ENCODE data around the gene CCNC.
A peak's percentile ranks its signal among the peaks of the same experiment; 100 is the strongest.

The CCNC gene

DNA sequence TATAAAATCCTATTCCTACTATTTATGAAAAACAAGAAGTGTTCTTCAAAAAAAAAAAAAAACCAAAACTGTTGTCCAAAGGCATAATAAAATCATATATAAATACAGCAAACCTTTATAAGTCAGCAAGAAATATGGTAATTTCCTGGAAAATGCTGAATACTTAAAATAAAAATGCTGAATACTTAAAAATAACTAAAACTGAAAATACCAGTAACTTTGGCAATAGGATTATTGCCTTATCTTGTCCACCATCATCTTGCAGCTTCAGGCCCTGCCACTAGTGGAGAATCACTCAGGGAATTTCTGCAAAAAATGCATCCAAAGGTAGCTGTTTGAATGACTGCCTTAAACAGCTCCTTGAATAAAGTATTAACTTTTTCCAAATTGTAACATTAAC, 24.5 kb downstream of the CCNC start:
- DNase-seq = peak in 1 of 2 experiments; percentile 10

DNA sequence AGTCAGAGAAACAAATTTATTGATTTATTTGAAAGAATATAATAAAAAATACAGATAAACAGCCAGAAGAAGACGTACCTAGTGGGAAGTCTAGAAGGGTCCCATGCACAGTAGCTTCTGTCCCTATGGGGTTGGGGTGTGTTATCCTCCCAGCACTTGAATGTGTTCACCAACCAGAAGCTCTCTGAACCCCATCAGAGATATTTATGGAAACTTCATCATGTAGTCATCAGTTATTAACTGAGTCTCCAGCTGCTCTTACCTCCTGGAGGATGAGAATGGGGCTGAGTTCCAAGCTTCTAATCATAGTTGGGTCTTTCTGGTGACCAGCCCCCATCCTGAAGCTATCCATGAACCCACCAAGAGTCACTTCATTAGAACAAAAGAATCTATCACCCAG, 37.8 kb downstream of the CCNC start:
- no peak for DNase-seq

DNA sequence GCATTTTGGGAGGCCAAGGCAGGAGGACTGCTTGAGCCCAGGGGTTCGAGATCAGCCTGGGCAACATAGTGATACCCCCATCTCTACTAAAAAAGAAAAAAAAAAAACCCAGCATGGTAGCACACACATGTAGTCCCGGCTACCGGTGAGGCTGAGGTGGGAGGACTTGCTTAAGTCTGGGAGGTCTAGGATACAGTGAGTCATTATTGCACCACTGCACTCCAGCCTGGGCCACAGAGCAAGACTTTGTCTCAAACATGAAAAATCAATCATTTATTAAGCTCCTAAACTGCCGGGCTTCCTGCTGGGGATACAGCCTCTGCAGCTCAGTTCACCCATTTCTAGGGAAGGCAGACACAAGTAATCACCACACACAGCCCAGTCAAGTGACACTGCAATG, 45.9 kb downstream of the CCNC start:
- DNase-seq = no peak

DNA sequence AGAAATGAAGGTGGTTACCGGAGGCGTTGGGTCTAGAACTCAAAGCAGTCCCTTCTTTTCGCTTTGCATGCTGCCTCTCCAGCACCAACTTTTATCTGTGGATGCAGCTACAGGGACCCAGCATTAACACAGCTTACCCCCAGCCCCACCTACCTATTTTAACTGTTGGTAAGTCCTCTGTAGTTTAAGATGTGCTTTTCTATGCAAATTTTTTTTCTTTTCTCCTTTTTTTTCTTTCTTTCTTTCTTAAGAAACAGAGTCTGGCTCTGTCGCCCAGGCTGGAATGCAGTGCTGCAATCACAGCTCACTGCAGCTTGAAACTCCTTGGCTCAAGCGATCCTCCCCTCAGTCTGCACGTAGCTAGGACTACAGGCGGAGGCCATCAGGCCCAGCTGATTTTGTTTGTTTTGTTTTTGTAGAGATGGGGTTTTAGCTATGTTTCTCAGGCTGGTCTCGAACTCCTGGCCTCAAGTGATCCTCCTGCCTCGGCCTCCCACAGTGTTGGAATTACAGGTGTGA, 46.8 kb downstream of the CCNC start:
- DNase-seq = peak; percentile 58 to 70

DNA sequence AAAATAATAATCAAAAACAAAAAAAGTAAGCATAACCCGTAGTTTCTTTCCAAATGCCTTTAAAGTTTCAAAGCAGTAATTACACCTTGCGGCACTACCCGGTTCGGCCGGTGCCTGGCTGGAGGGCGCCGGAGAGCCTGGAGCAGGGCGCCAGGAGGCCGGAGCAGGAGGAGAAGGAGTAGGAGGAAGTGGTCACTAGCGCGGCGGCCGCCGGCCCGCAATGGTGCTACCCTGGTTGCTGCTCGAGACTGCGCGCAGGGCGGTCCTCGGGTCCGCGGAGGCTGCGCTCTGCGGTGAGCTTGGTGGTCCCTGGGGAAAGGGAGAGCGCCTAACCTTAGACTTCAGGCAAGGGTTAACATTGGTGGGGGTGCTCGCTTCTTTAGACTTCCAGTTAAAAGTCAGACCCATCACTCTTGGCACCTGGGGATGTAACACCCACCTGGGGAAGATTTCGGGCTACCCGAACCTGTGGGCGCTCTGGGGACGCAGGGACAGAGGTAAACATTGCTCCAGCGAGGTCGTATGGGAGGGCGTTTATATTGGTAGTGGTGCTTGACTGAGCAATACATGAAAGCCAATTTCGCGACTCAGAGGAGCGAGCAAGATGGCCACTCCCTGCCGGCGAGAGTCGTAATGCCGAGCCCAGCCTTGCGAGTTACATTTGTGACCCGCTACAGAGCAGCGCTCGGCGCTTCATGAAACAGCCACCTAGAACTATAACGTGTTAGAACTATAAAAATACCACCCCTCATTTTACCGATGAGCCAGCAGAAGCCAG, 47.4 kb downstream of the CCNC start:
- DNase-seq = peak; percentile 84 to 85

DNA sequence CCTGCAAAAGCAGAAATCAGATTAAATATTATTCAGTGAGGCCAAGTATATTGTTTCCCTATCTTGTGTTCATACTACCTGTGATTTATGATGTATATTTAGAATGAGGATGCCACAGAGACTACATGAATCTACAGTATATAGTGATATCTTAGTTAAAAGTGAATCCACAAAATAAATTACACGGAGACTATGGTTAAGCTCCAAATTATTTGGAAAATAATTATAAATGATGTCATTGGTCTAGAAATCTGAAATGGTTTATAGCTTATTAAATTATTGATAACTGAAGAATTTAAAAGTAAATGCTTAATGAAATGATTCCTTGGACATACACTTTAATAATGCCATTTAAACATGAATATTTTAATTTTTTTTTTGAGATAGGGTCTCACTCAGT, 49.0 kb downstream of the CCNC start:
- DNase-seq = no peak

DNA sequence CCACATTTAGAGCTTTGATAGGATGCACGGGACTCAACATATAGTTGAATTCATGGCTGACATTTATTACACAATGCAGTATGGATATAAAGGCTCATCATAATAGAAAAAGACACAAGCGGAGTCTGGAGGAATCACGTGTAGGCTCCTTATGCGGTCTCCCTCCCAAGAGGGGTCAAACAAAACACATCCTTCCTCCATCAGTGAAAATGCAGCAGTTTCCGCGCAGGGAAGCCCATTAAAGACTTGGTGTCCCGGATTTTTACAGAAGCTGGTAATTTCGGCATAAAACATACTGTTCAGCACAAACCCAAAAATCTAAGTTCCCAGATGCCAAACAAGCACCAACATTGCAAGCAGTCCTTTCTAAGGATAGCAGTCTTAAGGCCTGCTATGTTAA, 54.4 kb downstream of the CCNC start:
- DNase-seq = peak; percentile 17 to 54

DNA sequence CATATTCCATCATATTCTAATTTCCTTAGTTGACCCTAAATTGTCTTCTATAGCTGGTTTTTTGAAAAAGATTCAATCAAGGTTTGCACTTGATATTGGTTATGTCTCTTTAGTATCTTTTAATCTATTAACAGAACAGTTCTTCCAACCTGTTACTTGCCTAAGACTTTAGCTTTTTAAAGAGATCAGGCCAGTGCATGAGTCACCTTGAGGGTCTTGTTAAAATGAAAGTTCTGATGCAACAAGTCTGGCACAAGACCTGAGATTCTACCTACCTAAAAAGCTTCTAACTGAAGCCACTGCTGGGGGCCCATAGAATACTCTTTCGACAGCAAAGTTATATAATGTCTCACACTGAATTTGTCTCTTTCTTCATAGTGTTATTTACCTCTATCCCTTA, 56.4 kb downstream of the CCNC start:
- no peak for DNase-seq

DNA sequence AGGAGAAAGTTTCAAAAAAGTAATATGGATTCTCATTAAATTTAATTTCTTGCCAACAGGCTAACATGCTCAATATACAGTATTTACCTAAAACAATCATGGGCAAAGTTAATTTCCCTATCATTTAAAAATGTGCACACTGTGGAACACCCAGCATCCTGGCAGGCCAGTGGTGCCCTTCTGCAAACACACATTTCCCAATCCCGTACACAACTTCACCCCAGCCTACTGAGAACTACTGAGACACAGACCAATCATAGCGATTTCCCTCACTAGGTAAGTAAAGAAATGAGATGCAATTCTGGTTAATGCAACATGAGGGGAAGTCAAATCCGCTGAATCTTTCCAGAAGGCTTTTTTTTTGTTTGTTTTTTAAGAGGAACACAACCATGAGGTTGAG, 60.8 kb downstream of the CCNC start:
- no peak for DNase-seq

DNA sequence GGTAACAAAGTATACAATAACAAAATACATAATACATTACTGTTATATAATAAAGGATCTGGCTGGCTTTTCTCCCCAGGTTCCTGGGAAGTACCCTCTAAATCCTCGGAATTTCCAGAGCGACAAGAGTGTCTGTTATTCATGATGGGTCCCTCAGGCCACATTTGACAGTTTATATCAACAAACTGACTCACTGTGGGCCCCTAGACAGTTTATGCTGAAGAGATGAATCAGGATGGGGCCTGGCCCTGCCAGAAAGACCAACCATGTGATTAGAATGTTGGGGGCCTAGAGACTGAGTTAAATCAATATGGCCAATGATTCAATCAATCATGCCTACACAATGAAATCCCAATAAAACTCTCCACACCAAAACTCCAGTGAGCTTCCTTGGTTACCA, 66.7 kb downstream of the CCNC start:
- DNase-seq = no peak

DNA sequence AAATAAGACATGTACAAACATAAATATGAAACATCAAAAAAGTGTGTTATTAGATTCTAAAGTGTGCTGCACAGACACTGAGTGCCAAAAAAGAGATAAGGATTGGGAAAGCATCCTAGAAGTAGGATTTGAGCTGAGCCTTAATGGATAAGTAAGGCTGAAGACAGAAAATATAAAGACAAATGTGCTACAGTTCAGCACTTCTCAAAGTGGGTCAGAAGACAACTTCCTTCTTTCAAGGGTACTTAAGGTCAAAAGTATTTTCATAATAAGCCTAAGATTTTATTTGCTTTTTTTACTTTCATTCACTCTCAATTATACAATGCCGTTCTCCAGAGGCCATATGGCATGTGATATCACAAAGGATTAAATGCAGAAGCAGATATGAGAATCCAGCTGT, 70.0 kb downstream of the CCNC start:
- DNase-seq = peak in 1 of 2 experiments; percentile 5

DNA sequence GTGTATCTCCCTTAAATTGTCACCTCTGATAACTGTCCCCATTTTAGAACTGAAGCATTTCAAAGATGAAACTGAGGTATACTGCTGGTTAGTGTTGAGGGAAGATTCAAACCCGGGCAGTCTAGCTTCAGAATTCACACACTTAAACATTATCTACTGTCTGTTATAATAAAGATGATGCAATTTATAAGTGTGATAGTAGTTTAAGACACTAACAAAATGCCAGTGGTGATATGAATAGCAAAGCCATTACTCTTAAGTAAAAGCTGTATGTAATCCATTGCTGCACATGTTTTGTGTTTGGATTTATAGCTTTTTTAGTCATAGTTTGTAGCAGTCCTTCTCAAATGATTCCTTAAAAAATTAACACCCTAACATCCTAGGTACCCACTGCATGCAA, 73.0 kb downstream of the CCNC start:
- DNase-seq = no peak
